Astrocyte of the cerebellum (primary cell): Measurements from ENCODE around the gene LCNL1.

Experiments used
- DNase-seq: peaks from one replicate; pipeline ENCODE4 v3.0.0-alpha.2; 2011; ENCODE audit warnings: low read depth
- H3K4me3 ChIP-seq: 2 replicates; pipeline ENCODE4 v1.5.1; 2011; ENCODE audit warnings: mild to moderate bottlenecking, low read depth, low read length, moderate library complexity
- in situ Hi-C: cut with HindIII; loops from 2 replicates; pipeline ENCODE4 v1.10.0; 2017; ENCODE audit warnings: low sequenced_read_pairs
- TF ChIP-seq, protein P1 (sequence below): IDR thresholded peaks from 2 replicates; pipeline ENCODE4 v1.5.1; 2012; ENCODE audit warnings: low read length, low read depth, moderate library complexity, mild to moderate bottlenecking; ENCODE audit errors: missing control alignments

LCNL1 gene

DNA sequence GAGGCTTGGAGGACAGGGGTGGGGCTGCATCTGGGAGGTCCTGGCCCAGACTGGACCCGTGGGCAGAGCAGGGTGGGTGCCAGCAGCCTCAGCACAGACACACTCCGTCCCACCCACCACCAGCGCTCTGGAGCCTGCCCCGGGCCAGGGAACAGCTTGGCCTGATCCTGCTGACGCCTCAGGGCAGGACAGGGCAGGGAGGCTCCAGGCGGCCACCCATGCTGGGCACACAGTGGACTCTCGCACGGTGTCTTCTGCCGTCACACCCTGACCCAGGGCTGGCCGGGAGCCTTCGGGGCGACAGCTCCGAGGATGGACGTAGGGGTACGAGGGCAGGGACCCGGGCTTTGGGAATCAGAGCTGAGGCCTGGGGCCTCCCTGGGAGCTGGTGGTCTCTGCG lies 13.6 kb upstream of the LCNL1 start:
- in situ Hi-C loops = no loop called here
- no peak overlapping the region for H3K4me3 ChIP-seq
- DNase-seq = no peak
- TF ChIP-seq, protein P1, sequence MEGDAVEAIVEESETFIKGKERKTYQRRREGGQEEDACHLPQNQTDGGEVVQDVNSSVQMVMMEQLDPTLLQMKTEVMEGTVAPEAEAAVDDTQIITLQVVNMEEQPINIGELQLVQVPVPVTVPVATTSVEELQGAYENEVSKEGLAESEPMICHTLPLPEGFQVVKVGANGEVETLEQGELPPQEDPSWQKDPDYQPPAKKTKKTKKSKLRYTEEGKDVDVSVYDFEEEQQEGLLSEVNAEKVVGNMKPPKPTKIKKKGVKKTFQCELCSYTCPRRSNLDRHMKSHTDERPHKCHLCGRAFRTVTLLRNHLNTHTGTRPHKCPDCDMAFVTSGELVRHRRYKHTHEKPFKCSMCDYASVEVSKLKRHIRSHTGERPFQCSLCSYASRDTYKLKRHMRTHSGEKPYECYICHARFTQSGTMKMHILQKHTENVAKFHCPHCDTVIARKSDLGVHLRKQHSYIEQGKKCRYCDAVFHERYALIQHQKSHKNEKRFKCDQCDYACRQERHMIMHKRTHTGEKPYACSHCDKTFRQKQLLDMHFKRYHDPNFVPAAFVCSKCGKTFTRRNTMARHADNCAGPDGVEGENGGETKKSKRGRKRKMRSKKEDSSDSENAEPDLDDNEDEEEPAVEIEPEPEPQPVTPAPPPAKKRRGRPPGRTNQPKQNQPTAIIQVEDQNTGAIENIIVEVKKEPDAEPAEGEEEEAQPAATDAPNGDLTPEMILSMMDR = no peak

DNA sequence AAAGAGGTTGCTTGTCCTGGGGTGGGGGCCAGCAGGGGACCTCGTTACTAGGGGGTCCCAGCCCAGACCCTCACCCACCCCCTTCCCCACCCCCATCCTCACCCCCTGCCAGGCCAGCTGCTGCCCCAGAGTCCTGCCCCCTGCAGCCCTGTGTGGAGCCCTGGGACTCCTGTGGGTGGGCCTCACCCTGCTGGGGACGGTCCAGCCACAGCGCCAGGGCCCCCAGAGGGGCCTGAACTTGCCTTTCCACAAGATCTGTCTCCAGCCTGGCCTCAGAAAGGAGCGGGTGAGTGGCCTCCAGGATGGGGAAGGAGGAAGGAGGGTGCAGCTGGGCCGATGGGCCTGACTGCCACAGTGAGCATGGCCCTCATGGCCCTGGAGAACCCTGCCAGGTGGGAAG lies 13.0 kb upstream of the LCNL1 start:
- DNase-seq = no peak
- in situ Hi-C loops = no loop called here
- TF ChIP-seq, protein P1 = no peak
- H3K4me3 ChIP-seq = no peak overlapping the region

DNA sequence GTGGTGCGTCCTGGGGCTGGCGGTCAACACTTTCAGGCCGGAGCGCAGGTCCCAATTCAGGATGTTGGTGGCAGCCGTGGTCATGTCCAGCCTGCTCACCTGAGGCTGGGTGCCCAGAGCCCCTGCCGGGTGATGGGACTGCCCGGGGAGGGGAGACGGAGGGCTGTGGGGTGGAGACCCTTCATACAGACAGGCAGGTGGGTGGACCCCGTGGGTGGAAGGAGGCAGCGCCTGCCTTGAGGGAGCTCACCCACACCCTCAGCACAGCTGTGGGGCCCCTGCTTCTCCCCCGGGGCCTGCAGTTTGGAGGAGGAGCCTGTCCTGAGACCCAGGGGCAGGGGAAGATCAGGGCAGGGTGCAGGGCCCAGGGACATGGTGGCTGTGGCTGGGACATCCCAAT lies 12.4 kb upstream of the LCNL1 start:
- TF ChIP-seq, protein P1 = no peak
- H3K4me3 ChIP-seq = no peak overlapping the region
- in situ Hi-C loops = no loop called here
- no peak for DNase-seq

- in situ Hi-C loops = no loop called here
- DNase-seq = no peak
- TF ChIP-seq, protein P1 = no peak
- H3K4me3 ChIP-seq = no peak overlapping the region
Measured at GRCh38 chr9:136971746-136972145, 11.0 kb upstream of the LCNL1 start.

DNA sequence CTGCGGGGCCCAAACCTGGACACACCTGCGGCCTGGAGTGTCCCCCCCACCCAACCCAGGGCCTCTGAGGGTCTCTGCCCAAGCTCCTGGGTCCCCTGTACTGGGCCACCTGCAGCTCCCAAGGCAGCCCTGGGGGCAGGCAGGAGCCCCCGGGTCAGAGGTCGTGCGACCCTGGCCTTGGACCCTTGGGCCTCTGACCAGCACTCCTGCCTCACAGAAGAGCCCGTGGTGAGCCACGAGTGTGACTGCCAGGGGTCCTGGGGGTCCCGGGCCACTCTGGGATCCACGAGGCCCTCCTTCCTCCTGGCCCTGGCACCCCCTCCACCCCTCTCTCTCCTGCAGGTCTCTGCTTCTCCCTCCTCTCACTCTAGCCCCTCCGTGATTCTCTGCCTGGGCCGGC lies 10.5 kb upstream of the LCNL1 start:
- TF ChIP-seq, protein P1 = no peak
- in situ Hi-C loops = no loop called here
- no peak overlapping the region for H3K4me3 ChIP-seq
- no peak for DNase-seq

DNA sequence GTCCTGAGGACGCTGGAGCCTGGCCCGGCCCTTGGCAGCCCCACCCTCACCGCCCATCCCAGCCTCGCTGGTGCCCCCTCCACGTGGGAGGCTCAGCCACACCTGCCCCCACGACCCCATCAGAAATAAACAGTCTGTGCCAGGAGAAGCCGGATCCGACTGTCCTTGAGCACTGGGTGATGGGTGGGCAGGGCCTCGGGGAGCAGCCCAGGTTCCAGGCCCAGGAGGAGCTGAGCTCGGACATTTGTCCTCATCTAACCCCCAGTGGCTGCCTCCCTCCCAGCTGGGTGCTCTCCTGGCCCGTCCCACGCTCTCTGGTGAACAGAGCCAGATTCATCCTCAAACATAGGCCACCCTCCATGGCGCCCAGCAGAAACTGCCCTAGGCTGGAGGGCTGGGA lies 10.1 kb upstream of the LCNL1 start:
- H3K4me3 ChIP-seq = no peak overlapping the region
- TF ChIP-seq, protein P1 = no peak
- in situ Hi-C loops = no loop called here
- DNase-seq = no peak
